GM12878 (cell line): Measurements from ENCODE around the gene RASD1.

Experiments
- FOXM1 ChIP-seq: IDR thresholded peaks from 2 replicates; pipeline ENCODE4 v1.6.1; 2012; ENCODE audit warnings: low read depth, mild to moderate bottlenecking, inconsistent platforms, low read length, moderate library complexity
- JUND ChIP-seq: IDR thresholded peaks from 2 replicates; pipeline ENCODE4 v1.6.1; 2012; ENCODE audit warnings: low read depth, mild to moderate bottlenecking, low read length, improper control_type of control experiment, moderate library complexity
- NFIC ChIP-seq: IDR thresholded peaks from 2 replicates; pipeline ENCODE4 v1.6.1; 2012; ENCODE audit warnings: low read depth, mild to moderate bottlenecking, inconsistent platforms, low read length, moderate library complexity
- ZBED1 ChIP-seq: IDR thresholded peaks from 2 replicates; pipeline ENCODE4 v1.6.1; 2016; ENCODE audit warnings: borderline replicate concordance

- TF ChIP-seq ZBED1 (no peak), JUND (no peak), NFIC (no peak), FOXM1 (no peak)
Measured at GRCh38 chr17:17497065-17497844, 1.1 kb upstream of the RASD1 start.
